ENCODE measurements around the gene STX8.
"Not testable (repeated sequence)": the region's sequence is repeated elsewhere in the genome, so short reads cannot be mapped to it uniquely, and the experiment has no call there.

The STX8 gene

GRCh38 chr17:9467518-9467917 is 108.1 kb downstream of the STX8 start:
- no peak for DNase-seq (ENCODE audit: insufficient read length, low spot score)
- FAIRE-seq = no peak
- no peak for TF ChIP-seq TAF1 (IDR thresholded peaks at IDR 0.05; ENCODE audit: low read depth, low read length)
- TF ChIP-seq SPI1 (IDR thresholded peaks at IDR 0.05; ENCODE audit: low read depth, low read length) = no peak
- no peak for TF ChIP-seq POLR2A (IDR thresholded peaks at IDR 0.05; ENCODE audit: low read depth, low read length)
- TF ChIP-seq PAX5 (IDR thresholded peaks at IDR 0.05; ENCODE audit: insufficient read depth, low read length, severe bottlenecking) = no peak

- DNase-seq (ENCODE audit: insufficient read length, low spot score) = no peak
- FAIRE-seq = peak; percentile 13
These were observed 110.3 kb downstream of the STX8 start for GRCh38 chr17:9465210-9465921.

GRCh38 chr17:9457005-9457404 is 118.6 kb downstream of the STX8 start:
- TF ChIP-seq TAF1 (IDR thresholded peaks at IDR 0.05; ENCODE audit: low read depth, low read length) (no peak), POU2F2 (IDR thresholded peaks at IDR 0.05; ENCODE audit: low read depth, low read length) (no peak), SPI1 (IDR thresholded peaks at IDR 0.05; ENCODE audit: low read depth, low read length) (no peak), PAX5 (IDR thresholded peaks at IDR 0.05; ENCODE audit: insufficient read depth, low read length, severe bottlenecking) (no peak)
- FAIRE-seq (no peak), DNase-seq (ENCODE audit: insufficient read length, low spot score) (no peak)

More at GRCh38 chr17:9465210-9465921, 110.3 kb downstream of the STX8 start:
- TF ChIP-seq PAX5 (IDR thresholded peaks at IDR 0.05; ENCODE audit: insufficient read depth, low read length, severe bottlenecking) (no peak), SPI1 (IDR thresholded peaks at IDR 0.05; ENCODE audit: low read depth, low read length) (no peak)

DNA sequence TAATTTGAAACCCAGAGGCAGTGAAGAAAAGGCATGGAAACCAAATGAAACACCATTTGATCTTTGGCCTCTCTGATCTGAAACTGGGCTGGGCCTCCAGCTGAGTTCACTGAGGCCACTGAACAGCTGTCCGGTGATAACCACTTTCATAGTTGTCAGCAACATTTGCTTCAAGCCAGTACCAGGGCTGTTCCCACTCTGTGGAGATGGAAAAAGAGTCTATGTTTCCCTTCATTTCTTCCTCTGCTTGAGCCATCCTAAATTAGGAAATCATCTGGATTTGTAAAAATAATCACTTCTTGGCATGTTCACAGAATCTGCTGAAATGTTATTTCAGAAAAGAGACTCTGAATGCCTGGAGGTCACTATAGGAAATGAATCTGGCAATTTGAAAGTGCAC is 119.3 kb downstream of the STX8 start:
- TF ChIP-seq SPI1 (IDR thresholded peaks at IDR 0.05; ENCODE audit: low read depth, low read length) = no peak
- TF ChIP-seq POLR2AphosphoS5 (IDR thresholded peaks at IDR 0.05; ENCODE audit: low read depth, low read length) = no peak
- no peak for TF ChIP-seq TAF1 (IDR thresholded peaks at IDR 0.05; ENCODE audit: low read depth, low read length)
- no peak for TF ChIP-seq POLR2A (IDR thresholded peaks at IDR 0.05; ENCODE audit: low read depth, low read length)
- TF ChIP-seq POU2F2 (IDR thresholded peaks at IDR 0.05; ENCODE audit: low read depth, low read length) = no peak
- no peak for TF ChIP-seq PAX5 (IDR thresholded peaks at IDR 0.05; ENCODE audit: insufficient read depth, low read length, severe bottlenecking)
- FAIRE-seq = no peak
- no peak for DNase-seq (ENCODE audit: insufficient read length, low spot score)

- DNase-seq (ENCODE audit: insufficient read length, low spot score) (no peak), FAIRE-seq (no peak)
- TF ChIP-seq PAX5 (IDR thresholded peaks at IDR 0.05; ENCODE audit: insufficient read depth, low read length, severe bottlenecking) = no peak
- no peak for TF ChIP-seq TAF1 (IDR thresholded peaks at IDR 0.05; ENCODE audit: low read depth, low read length)
- no peak for TF ChIP-seq POU2F2 (IDR thresholded peaks at IDR 0.05; ENCODE audit: low read depth, low read length)
- no peak for TF ChIP-seq POLR2AphosphoS5 (IDR thresholded peaks at IDR 0.05; ENCODE audit: low read depth, low read length)
- TF ChIP-seq SPI1 (IDR thresholded peaks at IDR 0.05; ENCODE audit: low read depth, low read length) = no peak
- no peak for TF ChIP-seq POLR2A (IDR thresholded peaks at IDR 0.05; ENCODE audit: low read depth, low read length)
These were observed 123.7 kb downstream of the STX8 start for GRCh38 chr17:9451934-9452333.

- not testable (repeated sequence) for DNase-seq (ENCODE audit: insufficient read length, low spot score); FAIRE-seq
These were observed 128.3 kb downstream of the STX8 start for GRCh38 chr17:9447298-9447697.

DNA sequence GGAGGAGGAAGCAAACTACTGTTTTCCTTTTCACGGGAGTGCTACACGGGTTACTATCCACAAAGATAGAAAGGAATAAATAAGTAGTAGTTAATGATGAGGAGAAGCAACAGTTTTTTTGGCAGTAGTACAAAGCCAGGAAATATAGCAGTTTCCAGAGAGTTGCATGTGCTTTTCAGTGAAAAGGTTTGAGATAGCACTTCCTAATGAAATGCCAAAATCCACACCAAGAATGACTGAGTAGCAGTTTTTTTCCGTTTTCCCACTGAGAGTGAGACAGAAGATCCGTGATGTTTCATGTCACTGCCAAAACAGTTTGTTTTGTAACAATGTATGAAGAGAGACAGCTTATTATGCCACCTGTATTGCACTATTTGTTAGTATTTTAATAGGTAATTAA is 129.1 kb downstream of the STX8 start:
- no peak for TF ChIP-seq POLR2AphosphoS5 (IDR thresholded peaks at IDR 0.05; ENCODE audit: low read depth, low read length)
- TF ChIP-seq PAX5 (IDR thresholded peaks at IDR 0.05; ENCODE audit: insufficient read depth, low read length, severe bottlenecking) = no peak
- TF ChIP-seq POU2F2 (IDR thresholded peaks at IDR 0.05; ENCODE audit: low read depth, low read length) = no peak
- no peak for TF ChIP-seq TAF1 (IDR thresholded peaks at IDR 0.05; ENCODE audit: low read depth, low read length)
- TF ChIP-seq SPI1 (IDR thresholded peaks at IDR 0.05; ENCODE audit: low read depth, low read length) = no peak
- no peak for TF ChIP-seq POLR2A (IDR thresholded peaks at IDR 0.05; ENCODE audit: low read depth, low read length)
- no peak for FAIRE-seq

DNA sequence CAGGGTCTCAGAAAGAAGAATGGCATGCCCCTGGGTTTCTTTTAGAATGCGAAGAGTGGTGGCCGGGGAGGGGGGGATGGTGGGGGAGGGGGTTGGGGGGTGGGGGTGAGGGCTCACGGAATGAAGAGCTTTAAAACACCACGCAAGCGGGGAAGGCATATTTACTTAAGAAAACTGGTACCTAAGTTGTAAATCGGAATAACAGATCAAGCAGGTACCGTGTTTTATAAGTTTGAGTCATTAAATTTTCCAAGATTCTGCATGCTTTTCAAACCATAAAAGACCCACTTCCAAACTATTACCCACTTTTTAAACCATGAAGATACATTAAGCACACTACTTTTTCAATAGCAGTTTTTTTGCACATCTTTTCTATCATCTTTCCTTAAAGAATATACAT is 130.2 kb downstream of the STX8 start:
- FAIRE-seq (no peak), DNase-seq (ENCODE audit: insufficient read length, low spot score) (no peak)
- TF ChIP-seq POLR2AphosphoS5 (IDR thresholded peaks at IDR 0.05; ENCODE audit: low read depth, low read length) (no peak), POLR2A (IDR thresholded peaks at IDR 0.05; ENCODE audit: low read depth, low read length) (no peak), PAX5 (IDR thresholded peaks at IDR 0.05; ENCODE audit: insufficient read depth, low read length, severe bottlenecking) (no peak), TAF1 (IDR thresholded peaks at IDR 0.05; ENCODE audit: low read depth, low read length) (no peak), POU2F2 (IDR thresholded peaks at IDR 0.05; ENCODE audit: low read depth, low read length) (no peak)

More for the DNA sequence above, 129.1 kb downstream of the STX8 start:
- DNase-seq (ENCODE audit: insufficient read length, low spot score) = no peak

DNA sequence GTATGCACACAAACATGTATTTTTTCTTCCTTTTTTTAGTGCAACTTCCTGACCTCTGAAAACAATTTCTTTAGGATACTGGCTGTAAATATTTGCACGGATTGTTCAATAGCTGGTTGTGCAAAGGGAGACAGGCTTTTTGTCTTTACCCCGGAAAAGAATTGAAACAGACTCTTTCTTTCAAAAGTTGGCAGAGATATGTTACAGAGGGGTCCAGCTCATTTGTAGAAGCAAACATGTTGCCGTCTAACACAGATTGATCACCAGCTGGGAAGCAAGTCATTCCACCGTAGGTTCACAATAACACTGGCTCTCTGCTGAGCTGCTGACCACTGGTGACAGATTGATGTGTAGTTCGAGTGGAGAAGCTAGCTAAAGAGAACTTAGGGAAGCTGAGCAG is 130.9 kb downstream of the STX8 start:
- no peak for DNase-seq (ENCODE audit: insufficient read length, low spot score)
- TF ChIP-seq PAX5 (IDR thresholded peaks at IDR 0.05; ENCODE audit: insufficient read depth, low read length, severe bottlenecking) (no peak), POLR2A (IDR thresholded peaks at IDR 0.05; ENCODE audit: low read depth, low read length) (no peak), POLR2AphosphoS5 (IDR thresholded peaks at IDR 0.05; ENCODE audit: low read depth, low read length) (no peak), TAF1 (IDR thresholded peaks at IDR 0.05; ENCODE audit: low read depth, low read length) (no peak), SPI1 (IDR thresholded peaks at IDR 0.05; ENCODE audit: low read depth, low read length) (no peak)
- no peak for FAIRE-seq

GRCh38 chr17:9443811-9444210 is 131.8 kb downstream of the STX8 start:
- no peak for FAIRE-seq
- TF ChIP-seq PAX5 (IDR thresholded peaks at IDR 0.05; ENCODE audit: insufficient read depth, low read length, severe bottlenecking) (no peak), TAF1 (IDR thresholded peaks at IDR 0.05; ENCODE audit: low read depth, low read length) (no peak), SPI1 (IDR thresholded peaks at IDR 0.05; ENCODE audit: low read depth, low read length) (no peak), POU2F2 (IDR thresholded peaks at IDR 0.05; ENCODE audit: low read depth, low read length) (no peak), POLR2A (IDR thresholded peaks at IDR 0.05; ENCODE audit: low read depth, low read length) (no peak), POLR2AphosphoS5 (IDR thresholded peaks at IDR 0.05; ENCODE audit: low read depth, low read length) (no peak)

More at GRCh38 chr17:9443811-9444210, 131.8 kb downstream of the STX8 start:
- no peak for DNase-seq (ENCODE audit: insufficient read length, low spot score)

All from GM12891 (cell line).